SK-N-SH (cell line): ENCODE measurements around the gene CTNNA3. TPM values are rescaled to one million over a fixed set of nuclear protein-coding genes. Genes with fewer than 3 reads are reported as not detected.

Experiments used
- CTCF ChIA-PET: fragments of 300-600, 350-600 bp; formaldehyde crosslinking; extraction: SDS; loops from one replicate; lab custom pipeline; 2021; lab: Yijun Ruan, JAX
- POLR2A ChIA-PET: fragments of 350-600 bp; sonication (Branson Sonifier 250); formaldehyde crosslinking; extraction: SDS; loops from one replicate; lab custom pipeline; 2020; ENCODE audit warnings: antibody characterized with exemption, inconsistent platforms; lab: Yijun Ruan, JAX
- DNase-seq: peaks from one replicate; pipeline ENCODE4 v3.0.0; 2012
- H2AFZ ChIP-seq: fragments of 200-600 bp; sonication (generic); 2 replicates; pipeline ENCODE4 v1.8.1; 2016; ENCODE audit warnings: antibody characterized with exemption, mild to moderate bottlenecking, low read depth
- H3F3A ChIP-seq: fragments of 200-600 bp; sonication (generic); replicated peaks from 2 replicates; pipeline ENCODE3; 2016; ENCODE audit warnings: antibody characterized with exemption, mild to moderate bottlenecking; ENCODE audit not compliant: insufficient read depth
- H3K27ac ChIP-seq, 2 experiments: fragments of 200-500 bp in 1 of 2; fragments of 200-600 bp in 1 of 2; sonication (Bioruptor generic) in 1 of 2; sonication (generic), shearing (Covaris generic) in 1 of 2; 2 replicates each; pipeline versions ENCODE4 v1.5.1 to v1.6.1; 2014 to 2016; ENCODE audit warnings: low read depth in 2 of 2, inconsistent platforms in 1 of 2, low read length in 1 of 2, mild to moderate bottlenecking in 1 of 2, mixed read lengths in 1 of 2
- H3K27me3 ChIP-seq: fragments of 200-600 bp; sonication (generic), shearing (Covaris generic); 2 replicates; pipeline ENCODE4 v1.6.1; 2016; ENCODE audit warnings: mixed run types; ENCODE audit not compliant: insufficient read depth
- H3K36me3 ChIP-seq, 2 experiments: fragments of 200-500 bp in 1 of 2; fragments of 200-600 bp in 1 of 2; sonication (Bioruptor generic) in 1 of 2; sonication (generic) in 1 of 2; replicated peaks in 1 of 2; 2 replicates each; pipeline versions ENCODE3 to v1.5.1; 2014 to 2016; ENCODE audit warnings: low read length in 1 of 2, mild to moderate bottlenecking in 1 of 2; ENCODE audit not compliant: insufficient read depth in 2 of 2, control insufficient read depth in 1 of 2
- H3K4me1 ChIP-seq, 2 experiments: fragments of 200-500 bp in 1 of 2; fragments of 200-600 bp in 1 of 2; sonication (Bioruptor generic) in 1 of 2; sonication (generic), shearing (Covaris generic) in 1 of 2; 2 replicates each; pipeline versions ENCODE4 v1.5.1 to v1.6.1; 2014 to 2016; ENCODE audit warnings: low read depth in 1 of 2, low read length in 1 of 2, mixed run types in 1 of 2; ENCODE audit not compliant: insufficient read depth in 2 of 2, control insufficient read depth in 1 of 2
- H3K4me2 ChIP-seq: fragments of 200-600 bp; sonication (generic), shearing (Covaris generic); 2 replicates; pipeline ENCODE4 v1.6.1; 2017; ENCODE audit warnings: mixed run types
- H3K4me3 ChIP-seq, 2 experiments: fragments of 200-500 bp in 1 of 2; fragments of 200-600 bp in 1 of 2; sonication (Bioruptor generic) in 1 of 2; sonication (generic), shearing (Covaris generic) in 1 of 2; 2 replicates each; pipeline versions ENCODE4 v1.5.1 to v1.8.1; 2014 to 2016; ENCODE audit warnings: low read depth in 2 of 2, inconsistent platforms in 1 of 2, low read length in 1 of 2, mild to moderate bottlenecking in 1 of 2, mixed read lengths in 1 of 2, moderate library complexity in 1 of 2
- H3K79me2 ChIP-seq: fragments of 200-600 bp; sonication (generic); 2 replicates; pipeline ENCODE4 v1.8.1; 2017; ENCODE audit warnings: mild to moderate bottlenecking; ENCODE audit not compliant: insufficient read depth
- H3K9ac ChIP-seq: fragments of 200-600 bp; sonication (generic); 2 replicates; pipeline ENCODE4 v1.6.1; 2017; ENCODE audit warnings: mixed run types
- H3K9me2 ChIP-seq: fragments of 200-600 bp; sonication (generic); 2 replicates; pipeline ENCODE4 v1.6.1; 2017; ENCODE audit warnings: mixed run types
- H3K9me3 ChIP-seq: fragments of 200-600 bp; sonication (generic); 2 replicates; pipeline ENCODE4 v1.6.1; 2017; ENCODE audit warnings: mixed run types, mild to moderate bottlenecking, moderate library complexity
- H4K20me1 ChIP-seq: fragments of 200-600 bp; sonication (generic); 2 replicates; pipeline ENCODE4 v1.6.1; 2017; ENCODE audit warnings: mild to moderate bottlenecking, mixed run types; ENCODE audit not compliant: insufficient read depth
- ELF1 ChIP-seq: IDR thresholded peaks from 2 replicates; pipeline ENCODE4 v1.4.0; 2012
- EP300 ChIP-seq, 2 experiments: IDR thresholded peaks; 2 replicates each; pipeline versions ENCODE4 v1.4.0 to v1.6.1; 2012; ENCODE audit warnings: borderline replicate concordance in 1 of 2, low read depth in 1 of 2, low read length in 1 of 2
- FOSL2 ChIP-seq: IDR thresholded peaks from 2 replicates; pipeline ENCODE4 v1.4.0; 2012; ENCODE audit warnings: low read depth, mild to moderate bottlenecking, moderate library complexity, borderline replicate concordance
- FOXJ3 ChIP-seq: sonication (generic); formaldehyde crosslinking; IDR thresholded peaks from 2 replicates; pipeline ENCODE4 v1.5.1; 2020; ENCODE audit warnings: mild to moderate bottlenecking, missing genetic modification reagents
- GABPA ChIP-seq: IDR thresholded peaks from 2 replicates; pipeline ENCODE4 v1.4.0; 2012; ENCODE audit warnings: low read depth, mild to moderate bottlenecking
- GATA2 ChIP-seq: sonication (generic); formaldehyde crosslinking; IDR thresholded peaks from 2 replicates; pipeline ENCODE4 v1.5.0; 2020; ENCODE audit warnings: mild to moderate bottlenecking, missing genetic modification reagents
- JUND ChIP-seq: IDR thresholded peaks from 2 replicates; pipeline ENCODE4 v1.4.0; 2012
- PBX3 ChIP-seq: IDR thresholded peaks from 2 replicates; pipeline ENCODE4; 2012
- RCOR1 ChIP-seq: fragments of 150-350 bp; IDR thresholded peaks from 2 replicates; pipeline ENCODE4 v1.6.1; 2017; ENCODE audit warnings: antibody characterized with exemption, low read length
- REST ChIP-seq: IDR thresholded peaks from 2 replicates; pipeline ENCODE4 v1.6.1; 2012; ENCODE audit warnings: mild to moderate bottlenecking, low read depth, low read length, moderate library complexity
- SIN3A ChIP-seq: IDR thresholded peaks from 2 replicates; pipeline ENCODE4 v1.6.1; 2012; ENCODE audit warnings: low read depth, mild to moderate bottlenecking, low read length, moderate library complexity, borderline replicate concordance
- TEAD4 ChIP-seq: IDR thresholded peaks from 2 replicates; pipeline ENCODE4 v1.4.0; 2012; ENCODE audit warnings: mild to moderate bottlenecking, borderline replicate concordance; ENCODE audit not compliant: insufficient read depth
- USF2 ChIP-seq: fragments of 150-350 bp; IDR thresholded peaks from 2 replicates; pipeline ENCODE4 v1.6.1; 2017; ENCODE audit warnings: antibody characterized with exemption, low read length, low read depth, borderline replicate concordance
- WGBS: methylation state at CpG from one replicate; pipeline ENCODE4 v1.1.6; 2017; ENCODE audit warnings: low lambda C conversion rate; 5-methylcytosine and 5-hydroxymethylcytosine counted together
- polyA plus RNA-seq, 3 experiments: library from polyadenylated mRNA; depleted of rRNA; stranded (reverse); fragments of >200 nt; gene quantifications; 2 replicates each; pipeline ENCODE4 v1.2.3, GENCODE V29; 2012

Gene CTNNA3
- polyA plus RNA-seq, 1 of the 3 experiments (the other 2 are of a cell fraction) = not detected

- CTCF ChIA-PET = no interaction called here
- Histone ChIP-seq H3K27me3 (no peaks in the 10 kb centered on the region), H3K79me2 (no peaks in the 10 kb centered on the region), H3K27ac (no peak overlapping the region), H2AFZ (no peak overlapping the region), H3F3A (no peaks in the 10 kb centered on the region), H3K9me2 (no peaks in the 10 kb centered on the region), H3K4me2 (no peak overlapping the region), H3K9ac (no peak overlapping the region), H4K20me1 (no peaks in the 10 kb centered on the region), H3K4me1 (no peaks in the 10 kb centered on the region), H3K9me3 (no peaks in the 10 kb centered on the region), H3K4me3 (no peak overlapping the region), H3K36me3 (no peaks in the 10 kb centered on the region)
- POLR2A ChIA-PET = no interaction called here
- 0% methylated on average over 1 of the region's 1 CpG for WGBS
- TF ChIP-seq ELF1 (no peak), USF2 (no peak), FOXJ3 (no peak), GABPA (no peak), RCOR1 (no peak), GATA2 (no peak), EP300 (IDR thresholded peaks at IDR 0.05; ENCODE audit: borderline replicate concordance in 1 of 2, low read depth in 1 of 2, low read length in 1 of 2) (no peak), TEAD4 (no peak), FOSL2 (no peak), SIN3A (no peak), JUND (no peak), PBX3 (no peak)
- DNase-seq = no peak
These were observed 454.5 kb downstream of the CTNNA3 start for GRCh38 chr10:67241451-67241850.

- POLR2A ChIA-PET = no interaction called here
These were observed 456.0 kb downstream of the CTNNA3 start for GRCh38 chr10:67239864-67240497.

More at GRCh38 chr10:67239864-67240497, 456.0 kb downstream of the CTNNA3 start:
- H3K27ac ChIP-seq = no peak overlapping the region
- DNase-seq = no peak
- H3K9ac ChIP-seq = no peak overlapping the region
- 0% methylated on average over 2 of the region's 2 CpGs for WGBS
- CTCF ChIA-PET = no interaction called here
- no peaks in the 10 kb centered on the region for H3K79me2 ChIP-seq
- no peaks in the 10 kb centered on the region for H3F3A ChIP-seq
- no peak overlapping the region for H3K4me3 ChIP-seq
- H3K4me1 ChIP-seq = no peaks in the 10 kb centered on the region
- H3K36me3 ChIP-seq = no peaks in the 10 kb centered on the region
- H3K27me3 ChIP-seq = no peaks in the 10 kb centered on the region
- no peaks in the 10 kb centered on the region for H3K9me2 ChIP-seq
- H3K4me2 ChIP-seq = no peak overlapping the region
- no peak overlapping the region for H2AFZ ChIP-seq
- no peaks in the 10 kb centered on the region for H4K20me1 ChIP-seq
- H3K9me3 ChIP-seq = no peaks in the 10 kb centered on the region
- TF ChIP-seq RCOR1 (no peak), SIN3A (no peak), REST (no peak)
- TF ChIP-seq, all 33 proteins: peak for 0
